AG09309 (cell line): ENCODE measurements around the gene ITPRID1.

Experiments used
- DNase-seq: peaks from one replicate; pipeline ENCODE4 v3.0.0-alpha.2; 2010; ENCODE audit warnings: low read depth
- H3K4me3 ChIP-seq: 2 replicates; pipeline ENCODE4 v1.5.1; 2011; ENCODE audit warnings: mild to moderate bottlenecking, low read depth, low read length, moderate library complexity; ENCODE audit not compliant: control insufficient read depth
- CTCF ChIP-seq: IDR thresholded peaks from 2 replicates; pipeline ENCODE4 v1.5.1; 2011; ENCODE audit warnings: mild to moderate bottlenecking, low read depth, low read length, inconsistent platforms; ENCODE audit not compliant: insufficient read depth, control insufficient read depth; ENCODE audit errors: missing control alignments

ITPRID1 gene

GRCh38 chr7:31646942-31647341 is 133.1 kb downstream of the ITPRID1 start:
- DNase-seq, result no peak

GRCh38 chr7:31647511-31647910 is 133.6 kb downstream of the ITPRID1 start:
- H3K4me3 ChIP-seq, result no peak overlapping the region
- TF ChIP-seq CTCF, result no peak
- no peak for DNase-seq

More at GRCh38 chr7:31646942-31647341, 133.1 kb downstream of the ITPRID1 start:
- no peak overlapping the region for H3K4me3 ChIP-seq
- TF ChIP-seq CTCF, result no peak

- no peak for TF ChIP-seq CTCF
- DNase-seq, result no peak
- H3K4me3 ChIP-seq, result no peak overlapping the region
These were observed 134.4 kb downstream of the ITPRID1 start for GRCh38 chr7:31648288-31648687.

GRCh38 chr7:31648880-31649279 is 135.0 kb downstream of the ITPRID1 start:
- no peak for TF ChIP-seq CTCF

GRCh38 chr7:31651234-31652062 is 137.6 kb downstream of the ITPRID1 start:
- DNase-seq, result no peak
- no peak for TF ChIP-seq CTCF
- H3K4me3 ChIP-seq, result no peak overlapping the region

More at GRCh38 chr7:31648880-31649279, 135.0 kb downstream of the ITPRID1 start:
- no peak for DNase-seq
- no peak overlapping the region for H3K4me3 ChIP-seq

GRCh38 chr7:31652063-31652326 is 138.1 kb downstream of the ITPRID1 start:
- no peak for TF ChIP-seq CTCF
- DNase-seq, result no peak
- H3K4me3 ChIP-seq, result no peak overlapping the region

GRCh38 chr7:31663072-31663471 is 149.2 kb downstream of the ITPRID1 start:
- H3K4me3 ChIP-seq, result no peak overlapping the region
- no peak for DNase-seq
- TF ChIP-seq CTCF, result no peak
